ENCODE results near the gene CHMP5.

CHMP5 gene

GRCh38 chr9:33244137-33244784, 20.6 kb upstream of the CHMP5 start:
- DNase-seq: no peak

- no peak for DNase-seq
Measured at GRCh38 chr9:33245341-33245740, 19.5 kb upstream of the CHMP5 start.

GRCh38 chr9:33246269-33246860, 18.5 kb upstream of the CHMP5 start:
- DNase-seq: no peak

GRCh38 chr9:33248606-33249005, 16.2 kb upstream of the CHMP5 start:
- DNase-seq: no peak

GRCh38 chr9:33249087-33249658, 15.7 kb upstream of the CHMP5 start:
- no peak for DNase-seq

GRCh38 chr9:33249983-33250382, 14.9 kb upstream of the CHMP5 start:
- no peak for DNase-seq

- peak; percentile 36 for DNase-seq
Measured at GRCh38 chr9:33250458-33250995, 14.3 kb upstream of the CHMP5 start.

DNA sequence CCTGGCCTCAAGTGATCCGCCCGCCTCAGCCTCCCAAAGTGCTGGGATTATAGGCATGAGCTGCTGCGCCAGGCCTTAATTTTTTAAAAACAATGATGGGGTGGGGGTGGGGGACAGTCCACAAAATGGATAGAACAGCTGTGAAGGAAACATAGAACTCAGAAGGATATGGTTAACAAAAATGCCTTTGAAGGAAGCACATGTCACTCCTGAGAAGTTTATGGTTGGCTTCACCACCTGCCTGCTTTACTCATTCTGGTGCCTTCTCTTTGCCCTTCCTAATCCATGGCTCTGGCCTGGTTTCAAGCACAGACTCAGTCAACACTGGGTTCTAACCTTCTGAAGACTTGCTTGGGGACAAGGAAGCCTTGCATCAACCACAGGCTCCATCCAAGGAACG, 10.6 kb upstream of the CHMP5 start:
- no peak for DNase-seq

DNA sequence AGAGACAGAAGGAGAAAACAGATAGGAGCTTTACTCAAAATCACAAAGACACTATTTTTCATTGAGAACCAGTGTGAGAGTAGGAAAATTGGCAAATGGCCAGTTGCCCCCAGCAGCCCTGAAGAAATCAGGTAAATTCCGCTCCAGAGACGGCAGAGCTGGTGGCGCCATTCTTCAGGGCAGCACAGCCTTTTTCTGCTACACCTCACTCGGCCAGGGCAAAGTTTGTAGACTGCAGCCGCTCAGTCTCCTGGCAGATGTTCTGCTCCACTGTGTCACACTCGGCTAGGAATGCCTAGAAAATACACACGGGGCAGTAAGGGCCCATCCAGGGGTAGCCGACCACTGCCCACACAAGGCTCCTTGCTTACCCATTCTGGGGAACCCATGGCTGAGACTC, 9.8 kb upstream of the CHMP5 start:
- DNase-seq: no peak

DNA sequence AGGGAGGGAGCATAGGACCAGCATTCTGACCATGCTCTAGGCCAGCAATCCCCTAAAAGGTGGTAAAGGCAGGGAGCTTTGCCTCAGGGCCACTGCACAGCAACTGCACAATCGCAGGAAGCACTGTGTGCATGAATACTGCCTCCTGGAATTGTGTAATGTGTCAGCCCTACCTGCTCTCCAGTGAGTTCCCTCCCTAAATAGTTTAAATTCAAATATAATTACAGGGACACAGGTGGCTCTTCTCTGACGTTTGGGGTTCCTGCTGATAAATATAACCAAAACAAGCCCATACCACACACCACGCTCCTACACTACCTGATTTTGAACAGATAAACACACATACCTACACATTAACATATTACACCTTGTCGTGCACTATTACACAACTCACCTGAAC, 9.4 kb upstream of the CHMP5 start:
- no peak for DNase-seq

GRCh38 chr9:33256236-33256635, 8.6 kb upstream of the CHMP5 start:
- no peak for DNase-seq

DNA sequence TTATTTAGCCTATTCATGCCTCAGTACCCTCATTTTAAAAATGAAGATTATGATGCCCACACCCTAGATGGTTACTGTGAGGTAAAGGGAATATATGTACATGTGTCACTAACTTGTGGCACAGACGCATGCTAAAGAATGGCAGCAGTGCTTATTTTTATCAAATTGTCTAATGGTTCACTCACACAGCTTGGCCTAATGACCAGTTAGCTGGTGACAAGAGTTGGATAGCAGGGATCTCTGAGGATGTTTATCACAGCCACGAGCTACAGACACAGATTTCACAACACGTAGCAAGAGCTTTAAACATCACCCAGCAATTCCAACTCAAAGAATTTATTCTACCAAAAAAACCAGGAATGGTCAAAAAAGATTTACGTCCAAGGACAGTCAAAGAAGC, 7.6 kb upstream of the CHMP5 start:
- DNase-seq: no peak

DNA sequence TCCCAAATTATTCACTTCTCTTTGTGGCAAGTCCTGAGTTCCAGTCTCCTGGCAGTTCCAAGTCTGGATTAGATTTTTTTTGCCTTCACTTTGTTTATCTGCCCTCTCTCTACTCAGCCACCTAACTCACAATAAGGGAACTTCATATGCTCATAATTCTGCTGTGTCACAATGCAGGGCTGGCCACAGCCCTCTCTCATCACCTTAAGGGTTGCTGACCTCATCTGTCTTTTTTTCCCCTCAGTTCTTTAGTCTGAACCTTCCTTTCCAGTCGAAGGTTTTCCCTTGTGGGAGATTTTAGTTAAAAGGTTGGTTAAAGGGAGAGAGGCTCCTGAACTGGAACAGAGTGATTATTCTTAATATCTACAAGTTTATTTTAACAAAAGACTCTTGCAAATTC, 4.5 kb upstream of the CHMP5 start:
- DNase-seq: no peak

- DNase-seq: peak; percentile 23
Measured at GRCh38 chr9:33263131-33264002, 1.5 kb upstream of the CHMP5 start.

GRCh38 chr9:33264003-33264472, 811 bp upstream of the CHMP5 start:
- DNase-seq: no peak

DNA sequence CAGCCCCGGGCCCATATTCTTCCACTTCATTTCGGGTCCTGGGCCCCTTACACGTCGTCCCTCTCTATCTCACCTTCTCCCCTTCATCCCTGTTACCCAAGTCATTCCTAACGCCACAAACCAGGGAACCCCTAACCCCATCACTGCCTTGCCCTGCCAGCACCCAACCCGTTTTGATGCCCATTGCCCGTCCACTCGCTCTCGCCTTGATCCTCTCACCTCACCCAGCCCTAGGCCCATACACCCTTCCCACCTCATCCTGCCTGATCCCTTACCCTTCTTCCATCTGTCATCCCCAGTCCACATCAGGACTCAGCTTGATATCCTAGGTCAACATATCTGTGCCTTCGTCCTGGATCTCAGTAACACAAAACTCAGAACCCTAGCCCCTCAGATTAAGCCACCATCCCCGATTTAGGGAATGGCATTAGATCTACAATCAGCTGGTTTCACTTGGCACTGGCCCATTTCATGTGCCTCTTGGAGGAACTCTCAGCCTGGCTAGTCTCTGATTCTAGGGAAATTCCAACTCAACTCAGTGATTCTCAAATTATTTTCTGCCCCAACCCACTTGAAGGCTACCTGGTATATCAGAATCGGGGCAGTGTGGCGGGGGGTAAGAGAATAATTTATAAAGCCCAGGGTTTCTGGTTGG, 489 bp downstream of the CHMP5 start:
- DNase-seq: no peak

DNA sequence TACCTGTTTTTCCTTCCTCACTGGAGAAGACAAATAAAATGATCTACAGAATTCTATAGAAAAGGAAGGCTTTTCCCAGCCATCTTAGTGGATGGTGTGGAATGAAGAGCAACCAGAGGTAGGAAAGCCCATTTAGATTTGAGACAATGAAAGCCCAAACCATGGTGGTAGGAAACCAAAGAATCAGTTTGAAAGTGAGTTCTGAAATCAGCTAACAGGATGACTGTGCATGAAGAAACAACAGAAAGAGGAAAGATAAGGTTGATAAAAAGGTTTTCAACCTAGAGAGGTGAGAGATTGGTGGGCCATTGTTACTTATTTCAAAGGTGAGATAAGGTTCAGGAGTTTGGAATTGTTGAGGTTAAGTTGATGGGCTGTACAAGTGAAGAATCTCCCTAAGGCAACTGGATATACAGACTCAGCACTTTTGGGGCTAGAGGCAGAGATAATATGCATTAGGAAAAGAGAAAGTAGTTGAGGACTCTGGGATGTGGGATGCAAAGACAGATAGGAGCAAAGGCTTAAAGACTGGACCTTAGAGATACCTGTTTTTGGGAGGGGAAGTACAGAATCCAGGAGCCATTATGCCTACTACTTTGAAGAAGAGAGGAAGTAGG, 2.4 kb downstream of the CHMP5 start:
- no peak for DNase-seq

DNA sequence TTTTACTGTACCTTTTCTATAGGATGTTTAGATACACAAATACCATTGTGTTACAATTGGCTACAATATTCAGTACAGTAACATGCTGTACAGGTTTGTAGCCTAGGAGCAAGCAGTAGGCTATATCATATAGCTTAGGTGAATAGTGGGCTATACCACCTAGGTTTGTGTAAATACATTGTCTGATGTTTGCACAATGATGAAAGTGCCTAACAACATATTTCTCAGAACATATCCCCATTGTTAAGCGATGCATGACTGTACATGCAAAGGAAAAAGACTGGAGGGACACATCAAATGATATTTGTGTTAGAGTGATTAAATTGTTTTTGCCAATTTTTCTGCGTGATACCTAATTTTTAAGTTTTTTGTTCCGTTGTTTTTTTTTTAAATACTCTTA, 5.3 kb downstream of the CHMP5 start:
- DNase-seq: no peak

DNA sequence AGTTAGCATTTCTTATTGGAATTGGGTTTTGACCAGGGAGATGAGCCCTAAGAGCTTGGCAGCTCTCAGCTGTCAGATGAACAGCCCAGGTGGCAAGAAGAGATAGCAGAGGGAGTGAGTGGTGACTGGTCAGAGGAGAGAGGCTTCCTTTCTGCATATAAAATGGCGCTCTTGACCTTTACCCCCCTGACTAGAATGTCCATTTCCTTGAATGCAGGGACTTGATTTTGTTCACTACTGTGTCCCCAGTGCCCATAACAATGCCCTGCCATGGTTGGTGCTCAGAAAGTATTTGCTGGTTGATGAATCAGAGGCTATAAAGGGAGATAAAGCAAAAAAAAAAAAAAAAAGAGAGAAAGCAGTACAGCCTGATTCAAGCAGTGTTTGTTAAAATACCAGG, 7.2 kb downstream of the CHMP5 start:
- no peak for DNase-seq

DNA sequence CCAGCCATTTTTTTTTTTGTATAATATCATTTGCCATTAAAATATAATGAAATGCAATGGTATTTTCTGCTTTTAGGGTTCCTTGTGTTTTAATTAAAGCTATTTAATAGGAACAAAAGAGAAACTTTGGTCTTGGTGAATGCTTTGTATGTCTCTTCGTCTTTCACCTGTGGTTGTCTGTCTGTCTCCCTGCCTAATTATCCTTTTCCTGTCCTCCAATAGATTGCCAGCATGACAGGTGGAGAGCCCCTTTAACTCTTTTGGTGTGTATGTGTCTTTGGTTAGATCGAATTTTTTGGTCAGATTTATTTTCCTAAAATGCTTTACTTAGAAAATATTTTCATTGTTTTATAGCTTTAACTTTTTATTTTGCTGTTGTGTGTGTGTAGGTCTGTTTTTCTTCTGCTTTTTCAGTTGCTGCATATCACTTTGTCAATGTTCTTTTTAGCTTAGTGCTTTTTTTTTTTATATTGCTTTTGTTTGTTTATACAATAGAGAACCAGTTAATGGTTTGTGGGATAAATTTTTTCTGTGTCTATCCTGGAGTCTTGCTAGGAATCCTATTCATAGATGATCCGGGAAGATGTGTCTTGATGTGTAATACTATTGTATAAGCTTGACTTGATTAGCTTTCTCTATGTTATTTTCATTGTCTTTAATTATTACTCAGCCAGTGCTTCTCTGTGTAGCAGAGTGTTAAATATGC, 8.6 kb downstream of the CHMP5 start:
- no peak for DNase-seq

GRCh38 chr9:33273972-33274328, 9.1 kb downstream of the CHMP5 start:
- DNase-seq: no peak

DNA sequence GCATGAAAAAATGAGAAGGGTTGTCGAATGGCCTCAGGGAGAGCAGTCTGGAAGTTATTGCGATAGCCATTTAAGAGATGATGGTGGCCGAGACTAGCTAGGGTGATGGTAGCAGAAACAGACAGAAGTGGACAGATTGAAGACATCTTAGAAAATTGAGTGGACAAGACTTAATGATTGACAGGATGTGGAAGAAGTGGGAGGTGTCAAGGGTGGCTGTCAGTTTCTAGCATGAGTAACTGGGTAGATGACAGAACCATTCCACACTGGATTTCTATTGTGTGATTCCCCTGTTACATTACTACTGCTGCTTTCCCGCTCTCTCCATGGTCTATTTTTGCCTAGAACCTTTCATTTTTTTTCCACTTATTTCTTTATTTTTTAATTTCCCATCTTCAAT, 12.6 kb downstream of the CHMP5 start:
- no peak for DNase-seq
